Muscle of back (tissue), 11 donors: ENCODE results near the gene CASZ1. TPM values are rescaled to one million over a fixed set of nuclear protein-coding genes. Genes with fewer than 3 reads are reported as not detected.

Experiments
- DNase-seq, 3 donors: peaks; one replicate each; pipeline versions ENCODE4 v3.0.0 to v3.0.0-alpha.2; 2013
- polyA plus RNA-seq, 10 donors: library from polyadenylated mRNA; unstranded; fragments of 120-200 nt; gene quantifications; one replicate each; pipeline ENCODE4 v1.2.1, GENCODE V29; 2013; ENCODE audit not compliant: insufficient read length in 10 of 10

CASZ1 gene
- polyA plus RNA-seq, 10 donors, result 28.3 to 57.9 (median 43.4) TPM

- DNase-seq, result peak in 1 of 3 donors; percentile 63
Observed at GRCh38 chr1:10657088-10657847, 139.2 kb downstream of the CASZ1 start.

- DNase-seq, result no peak
Observed at GRCh38 chr1:10656431-10656830, 140.0 kb downstream of the CASZ1 start.

- DNase-seq, result no peak
Observed at GRCh38 chr1:10655002-10655401, 141.4 kb downstream of the CASZ1 start.

- DNase-seq, result no peak
Observed at GRCh38 chr1:10653370-10654125, 142.9 kb downstream of the CASZ1 start.

- no peak for DNase-seq
Observed at GRCh38 chr1:10652626-10653025, 143.8 kb downstream of the CASZ1 start.

- DNase-seq, result no peak
Observed at GRCh38 chr1:10651793-10652192, 144.7 kb downstream of the CASZ1 start.

- no peak for DNase-seq
Observed at GRCh38 chr1:10651389-10651766, 145.1 kb downstream of the CASZ1 start.

GRCh38 chr1:10650556-10651388 lies 145.7 kb downstream of the CASZ1 start:
- DNase-seq, result no peak

GRCh38 chr1:10649517-10650201 lies 146.8 kb downstream of the CASZ1 start:
- no peak for DNase-seq

GRCh38 chr1:10648689-10649516 lies 147.5 kb downstream of the CASZ1 start:
- no peak for DNase-seq

GRCh38 chr1:10647414-10648170 lies 148.9 kb downstream of the CASZ1 start:
- no peak for DNase-seq

- no peak for DNase-seq
Observed at GRCh38 chr1:10646347-10646861, 150.0 kb downstream of the CASZ1 start.

GRCh38 chr1:10644307-10645128 lies 151.9 kb downstream of the CASZ1 start:
- no peak for DNase-seq

- no peak for DNase-seq
Observed at GRCh38 chr1:10643607-10644306, 152.7 kb downstream of the CASZ1 start.

- no peak for DNase-seq
Observed at GRCh38 chr1:10642403-10643080, 153.9 kb downstream of the CASZ1 start.

- no peak for DNase-seq
Observed at GRCh38 chr1:10641976-10642375, 154.5 kb downstream of the CASZ1 start.

GRCh38 chr1:10640843-10641553 lies 155.4 kb downstream of the CASZ1 start:
- DNase-seq, result no peak
